CD8-positive, alpha-beta memory T cell (primary cell): ENCODE results near the gene FBXL19. TPM values are rescaled to one million over a fixed set of nuclear protein-coding genes. Genes with fewer than 3 reads are reported as not detected.

Experiments
- CTCF ChIA-PET: fragments of 350-600 bp; sonication (Branson Sonifier 250); formaldehyde crosslinking; loops from one replicate; lab custom pipeline; 2021; ENCODE audit warnings: antibody characterized with exemption; lab: Charles Lee
- POLR2A ChIA-PET: fragments of 350-600 bp; sonication (Branson Sonifier 250); formaldehyde crosslinking; loops from one replicate; lab custom pipeline; 2021; ENCODE audit warnings: antibody characterized with exemption; lab: Charles Lee
- DNase-seq, 5 donors: peaks; one replicate each; pipeline versions ENCODE4 v3.0.0 to v3.0.0-alpha.2; 2020 to 2022; ENCODE audit warnings: mixed read lengths in 1 of 5
- H3K27ac ChIP-seq: one replicate; pipeline ENCODE4 v1.7.0; 2013; ENCODE audit warnings: low read depth, mild to moderate bottlenecking, low read length, moderate library complexity
- H3K27me3 ChIP-seq: 2 replicates; pipeline ENCODE4 v1.7.0; 2013; ENCODE audit warnings: low read length, mild to moderate bottlenecking; ENCODE audit not compliant: insufficient read depth, poor library complexity, severe bottlenecking
- H3K36me3 ChIP-seq: 2 replicates; pipeline ENCODE4 v1.7.0; 2013; ENCODE audit warnings: mild to moderate bottlenecking, low read length, moderate library complexity; ENCODE audit not compliant: insufficient read depth
- H3K4me1 ChIP-seq: 2 replicates; pipeline ENCODE4 v1.7.0; 2013; ENCODE audit warnings: mild to moderate bottlenecking, low read length, moderate library complexity; ENCODE audit not compliant: insufficient read depth
- H3K4me3 ChIP-seq: 2 replicates; pipeline ENCODE4 v1.7.0; 2013; ENCODE audit warnings: mild to moderate bottlenecking, low read length
- H3K9me3 ChIP-seq: 2 replicates; pipeline ENCODE4 v1.7.0; 2013; ENCODE audit warnings: mild to moderate bottlenecking, low read length
- H3K27ac Mint-ChIP-seq, 8 donors: one replicate each; pipeline ENCODE4 v1.8.0; 2020 to 2021; ENCODE audit warnings: mixed read lengths in 8 of 8, mild to moderate bottlenecking in 6 of 8, inconsistent platforms in 3 of 8, moderate library complexity in 3 of 8
- H3K27me3 Mint-ChIP-seq, 2 donors: one replicate each; pipeline ENCODE4 v1.8.0; 2020 to 2021; ENCODE audit warnings: mixed read lengths in 2 of 2, mild to moderate bottlenecking in 1 of 2, moderate library complexity in 1 of 2
- H3K36me3 Mint-ChIP-seq, 3 donors: one replicate each; pipeline ENCODE4 v1.8.0; 2020 to 2021; ENCODE audit warnings: mixed read lengths in 3 of 3, inconsistent platforms in 1 of 3, mild to moderate bottlenecking in 1 of 3
- H3K4me1 Mint-ChIP-seq, 3 donors: one replicate each; pipeline ENCODE4 v1.8.0; 2020 to 2021; ENCODE audit warnings: mixed read lengths in 3 of 3, inconsistent platforms in 1 of 3, mild to moderate bottlenecking in 1 of 3
- H3K4me3 Mint-ChIP-seq, 7 donors: one replicate each; pipeline ENCODE4 v1.8.0; 2020 to 2021; ENCODE audit warnings: mixed read lengths in 7 of 7, mild to moderate bottlenecking in 6 of 7, moderate library complexity in 4 of 7, inconsistent platforms in 2 of 7
- H3K9me3 Mint-ChIP-seq, 5 donors: one replicate each; pipeline ENCODE4 v1.8.0; 2020 to 2022; ENCODE audit warnings: mixed read lengths in 5 of 5, mild to moderate bottlenecking in 3 of 5, moderate library complexity in 2 of 5, inconsistent platforms in 1 of 5
- polyA plus RNA-seq: library from polyadenylated mRNA; unstranded; fragments of 300-500 nt; fragmentation: Illumina TruSeq; gene quantifications from one replicate; pipeline ENCODE4 v1.2.3, GENCODE V29; 2021
- total RNA-seq, 2 experiments: library from RNA; stranded (reverse); gene quantifications; one replicate each; pipeline ENCODE4 v1.2.3, GENCODE V29; 2021

Gene FBXL19
- total and polyA plus RNA-seq, 3 experiments from 2014 or later: 0.25 to 29.2 (median 28.7) TPM

- Mint-ChIP-seq H3K4me3 (no peak overlapping the region), H3K9me3 (no peaks in the 10 kb centered on the region), H3K27ac (peak overlapping the region in 3 of 8 donors; percentile 52 to 56 (median 54)), H3K27me3 (no peaks in the 10 kb centered on the region), H3K4me1 (peaks cover 9 to 20% (median 9%) of the 10 kb centered on the region in 3 donors), H3K36me3 (peaks cover 0 to 16% (median 2%) of the 10 kb centered on the region in 3 donors)
- H3K27me3 ChIP-seq: no peaks in the 10 kb centered on the region
- POLR2A ChIA-PET: no interaction called here
- no peaks in the 10 kb centered on the region for H3K9me3 ChIP-seq
- H3K27ac ChIP-seq: no peak overlapping the region
- CTCF ChIA-PET: interaction anchor here (1.5 to 6.9 kb wide), 2 partner anchors 10 kb away, joined by 4 to 50 read pairs; no protein-coding TSS in a partner anchor
- DNase-seq: no peak
- H3K36me3 ChIP-seq: no peaks in the 10 kb centered on the region
- H3K4me3 ChIP-seq: no peak overlapping the region
- H3K4me1 ChIP-seq: peaks cover 7% of the 10 kb centered on the region
These were observed 21.0 kb downstream of the FBXL19 start for GRCh38 chr16:30944352-30944751.

DNA sequence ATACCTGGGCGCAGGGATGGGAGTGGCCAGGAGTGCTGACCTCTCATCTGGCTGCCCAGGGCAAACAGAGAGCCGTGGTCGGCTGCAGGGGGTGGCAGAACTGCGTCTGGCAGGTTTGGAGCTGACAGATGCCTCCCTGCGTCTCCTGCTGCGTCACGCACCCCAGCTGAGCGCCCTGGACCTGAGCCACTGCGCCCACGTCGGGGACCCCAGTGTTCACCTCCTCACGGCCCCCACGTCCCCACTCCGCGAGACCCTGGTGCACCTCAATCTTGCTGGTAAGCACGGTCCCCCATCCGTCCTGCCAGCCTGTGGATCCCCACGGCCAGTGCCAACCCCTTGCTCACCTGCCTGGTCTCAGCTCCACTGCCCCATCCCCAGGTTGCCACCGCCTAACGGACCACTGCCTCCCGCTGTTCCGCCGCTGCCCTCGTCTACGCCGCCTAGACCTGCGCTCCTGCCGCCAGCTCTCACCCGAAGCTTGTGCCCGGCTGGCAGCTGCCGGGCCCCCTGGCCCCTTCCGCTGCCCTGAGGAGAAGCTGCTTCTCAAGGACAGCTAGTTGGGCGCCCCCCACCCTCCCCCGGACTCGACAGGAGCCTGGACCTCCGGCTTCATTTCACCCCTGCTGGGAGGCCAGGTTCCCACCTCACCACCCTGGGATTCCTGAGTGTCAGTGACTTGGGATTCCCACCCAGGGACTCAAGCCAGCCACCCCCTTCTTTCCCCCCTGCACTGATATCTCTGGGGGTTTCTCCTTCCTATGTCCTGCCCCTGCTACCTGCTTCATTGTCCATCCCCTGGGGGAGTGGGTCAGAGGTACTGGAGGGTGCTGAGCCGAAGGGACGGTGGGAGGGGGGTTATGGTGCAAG, 23.5 kb downstream of the FBXL19 start:
- H3K27ac ChIP-seq: no peak overlapping the region
- DNase-seq: no peak
- ChIA-PET CTCF (no interaction called here), POLR2A (interaction anchor here (0.6 kb wide), 1 partner anchor 165 kb away, joined by 6 read pairs; no protein-coding TSS in a partner anchor)
- H3K4me1 ChIP-seq: peaks cover 25% of the 10 kb centered on the region
- peaks cover 0 to 14% (median 2%) of the 10 kb centered on the region in 3 donors for H3K36me3 Mint-ChIP-seq
- H3K27ac Mint-ChIP-seq: peak overlapping the region in 3 of 8 donors; percentile 30 to 62 (median 33)
- peaks cover 16 to 33% (median 27%) of the 10 kb centered on the region in 3 donors for H3K4me1 Mint-ChIP-seq
- no peaks in the 10 kb centered on the region for H3K27me3 ChIP-seq
- H3K4me3 ChIP-seq: no peak overlapping the region
- H3K4me3 Mint-ChIP-seq: peak overlapping the region in 3 of 7 donors; percentile 61 to 81 (median 81)
- no peaks in the 10 kb centered on the region for H3K9me3 Mint-ChIP-seq
- no peaks in the 10 kb centered on the region for H3K9me3 ChIP-seq
- H3K27me3 Mint-ChIP-seq: no peaks in the 10 kb centered on the region
- H3K36me3 ChIP-seq: no peaks in the 10 kb centered on the region

- H3K4me3 ChIP-seq: no peak overlapping the region
- DNase-seq: no peak
- ChIA-PET CTCF (no interaction called here), POLR2A (no interaction called here)
- H3K4me1 Mint-ChIP-seq: peaks cover 16 to 27% (median 26%) of the 10 kb centered on the region in 3 donors
- H3K4me3 Mint-ChIP-seq: no peak overlapping the region
- H3K27me3 ChIP-seq: no peaks in the 10 kb centered on the region
- H3K4me1 ChIP-seq: peaks cover 19% of the 10 kb centered on the region
- no peaks in the 10 kb centered on the region for H3K9me3 ChIP-seq
- H3K9me3 Mint-ChIP-seq: no peaks in the 10 kb centered on the region
- no peaks in the 10 kb centered on the region for H3K36me3 ChIP-seq
- H3K27me3 Mint-ChIP-seq: no peaks in the 10 kb centered on the region
- no peak overlapping the region for H3K27ac ChIP-seq
- H3K36me3 Mint-ChIP-seq: peaks cover 0 to 14% (median 2%) of the 10 kb centered on the region in 3 donors
- no peak overlapping the region for H3K27ac Mint-ChIP-seq
These were observed 24.1 kb downstream of the FBXL19 start for GRCh38 chr16:30947541-30947858.

GRCh38 chr16:30947859-30948666, 24.7 kb downstream of the FBXL19 start:
- Histone ChIP-seq H3K9me3 (no peaks in the 10 kb centered on the region), H3K36me3 (no peaks in the 10 kb centered on the region), H3K27me3 (no peaks in the 10 kb centered on the region), H3K4me1 (peaks cover 18% of the 10 kb centered on the region), H3K27ac (peak overlapping the region; percentile 88), H3K4me3 (no peak overlapping the region)
- CTCF ChIA-PET: no interaction called here
- no peaks in the 10 kb centered on the region for H3K27me3 Mint-ChIP-seq
- peaks cover 0 to 14% (median 2%) of the 10 kb centered on the region in 3 donors for H3K36me3 Mint-ChIP-seq
- no peaks in the 10 kb centered on the region for H3K9me3 Mint-ChIP-seq
- H3K27ac Mint-ChIP-seq: peak overlapping the region in 2 of 8 donors; percentile 60 to 77
- POLR2A ChIA-PET: no interaction called here
- H3K4me1 Mint-ChIP-seq: peaks cover 13 to 23% (median 21%) of the 10 kb centered on the region in 3 donors
- H3K4me3 Mint-ChIP-seq: peak overlapping the region in 3 of 7 donors; percentile 28 to 93 (median 91)
- DNase-seq: peak in 1 of 5 donors; percentile 55

GRCh38 chr16:30948667-30949649, 25.6 kb downstream of the FBXL19 start, which contains the start of gene ORAI3:
Gene ORAI3 (plus strand): TSS chr16:30949068. CDS start chr16:30949290, 222 bp downstream.
- peaks cover 18% of the 10 kb centered on the region for H3K4me1 ChIP-seq
- H3K4me3 ChIP-seq: peak within 1 kb of the TSS; percentile 85
- H3K9me3 Mint-ChIP-seq: no peaks in the 10 kb centered on the region
- H3K27ac Mint-ChIP-seq: peak within 1 kb of the TSS; percentile 82 to 96 (median 88)
- peaks cover 0 to 12% (median 2%) of the 10 kb centered on the region in 3 donors for H3K36me3 Mint-ChIP-seq
- no peaks in the 10 kb centered on the region for H3K27me3 Mint-ChIP-seq
- H3K9me3 ChIP-seq: no peaks in the 10 kb centered on the region
- peak within 1 kb of the TSS; percentile 88 for H3K27ac ChIP-seq
- POLR2A ChIA-PET: no interaction called here
- H3K36me3 ChIP-seq: no peaks in the 10 kb centered on the region
- DNase-seq: peak in 4 of 5 donors; percentile 28 to 63 (median 30)
- CTCF ChIA-PET: interaction anchor here (1.0 to 1.8 kb wide), 3 partner anchors 7 to 125 kb away, joined by 3 to 15 read pairs (median 4); partner anchors contain the start of gene ZNF668
- peaks cover 17 to 29% (median 25%) of the 10 kb centered on the region in 3 donors for H3K4me1 Mint-ChIP-seq
- peak within 1 kb of the TSS; percentile 91 to 95 (median 93) for H3K4me3 Mint-ChIP-seq
- no peaks in the 10 kb centered on the region for H3K27me3 ChIP-seq

DNA sequence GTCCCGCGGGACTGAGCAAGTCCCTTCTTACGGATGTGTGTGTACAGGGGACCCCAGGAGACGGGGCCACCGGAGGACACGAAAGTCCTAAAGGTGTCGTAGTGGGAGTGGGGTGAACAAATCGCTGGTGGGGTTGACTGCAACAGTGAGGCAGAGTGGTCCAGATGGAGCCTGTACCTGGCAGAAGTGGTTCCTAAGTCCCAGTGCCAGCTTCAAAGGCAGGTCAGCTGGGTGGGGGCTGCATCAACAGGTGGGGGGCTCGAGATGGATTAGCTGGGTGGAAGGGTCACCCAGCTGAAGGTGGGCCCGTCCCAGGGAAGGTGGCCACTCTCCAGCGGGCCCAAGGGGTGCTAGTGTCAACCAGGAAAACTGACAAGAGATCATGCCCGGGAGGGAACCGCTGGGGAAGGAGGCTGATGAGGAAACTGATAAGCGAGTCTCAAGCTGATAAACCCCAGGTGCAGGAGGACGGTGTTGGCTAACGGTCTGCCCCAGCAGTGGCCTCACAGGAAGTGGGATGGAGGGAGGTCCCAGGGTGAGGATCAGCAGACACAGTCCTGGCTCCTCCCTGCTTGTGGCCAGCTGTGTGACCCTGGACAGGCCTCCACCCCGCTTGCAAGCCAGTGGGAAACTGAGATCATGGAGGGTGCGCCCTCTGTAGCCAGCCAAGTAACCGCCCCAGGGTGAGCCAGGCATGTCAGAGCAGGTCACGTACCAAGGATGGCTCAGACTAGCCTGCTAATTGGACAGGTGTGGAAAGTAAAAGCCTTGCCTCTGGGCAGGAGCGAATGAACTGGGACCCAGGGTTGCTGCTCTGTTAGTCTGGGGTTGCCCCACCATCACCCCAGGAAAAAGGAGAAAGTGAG, 26.5 kb downstream of the FBXL19 start:
- peak in 1 of 5 donors; percentile 16 for DNase-seq
- H3K36me3 Mint-ChIP-seq: peaks cover 0 to 7% (median 0%) of the 10 kb centered on the region in 3 donors
- H3K4me1 Mint-ChIP-seq: peaks cover 17 to 29% (median 22%) of the 10 kb centered on the region in 3 donors
- H3K27ac Mint-ChIP-seq: peak overlapping the region; percentile 82 to 96 (median 88)
- Histone ChIP-seq H3K9me3 (no peaks in the 10 kb centered on the region), H3K36me3 (no peaks in the 10 kb centered on the region), H3K4me3 (peak overlapping the region; percentile 85), H3K4me1 (peaks cover 18% of the 10 kb centered on the region), H3K27ac (peak overlapping the region; percentile 88), H3K27me3 (no peaks in the 10 kb centered on the region)
- ChIA-PET CTCF (interaction anchor here (1.0 to 1.8 kb wide), 3 partner anchors 8 to 124 kb away, joined by 3 to 15 read pairs (median 4); partner anchors contain the start of gene ZNF668), POLR2A (interaction anchor here (1.0 kb wide), 1 partner anchor 8 kb away, joined by 3 read pairs; no protein-coding TSS in a partner anchor)
- H3K9me3 Mint-ChIP-seq: no peaks in the 10 kb centered on the region
- no peaks in the 10 kb centered on the region for H3K27me3 Mint-ChIP-seq
- peak overlapping the region; percentile 91 to 95 (median 93) for H3K4me3 Mint-ChIP-seq
